Fibroblast of lung (primary cell): ENCODE data around the gene FBLN2. TPM values are rescaled to one million over a fixed set of nuclear protein-coding genes. Genes with fewer than 3 reads are reported as not detected.

Source experiments
- DNase-seq, 2 donors: peaks; one replicate each; pipeline versions ENCODE4 v3.0.0 to v3.0.0-alpha.2; 2010; ENCODE audit warnings: low read depth in 2 of 2
- H2AFZ ChIP-seq: 2 replicates; pipeline ENCODE4 v1.5.1; 2012; ENCODE audit warnings: low read length, control low read depth, inconsistent platforms
- H3K27ac ChIP-seq: 2 replicates; pipeline ENCODE4 v1.5.1; 2011; ENCODE audit warnings: low read length, control low read depth; ENCODE audit not compliant: insufficient read depth
- H3K27me3 ChIP-seq: 2 replicates; pipeline ENCODE4 v1.5.1; 2011; ENCODE audit warnings: mild to moderate bottlenecking, low read length; ENCODE audit not compliant: control insufficient read depth, insufficient read depth
- H3K36me3 ChIP-seq: 2 replicates; pipeline ENCODE4 v1.5.1; 2011; ENCODE audit warnings: low read length; ENCODE audit not compliant: control insufficient read depth, insufficient read depth
- H3K4me1 ChIP-seq: 2 replicates; pipeline ENCODE4 v1.5.1; 2011; ENCODE audit warnings: low read length; ENCODE audit not compliant: control insufficient read depth, insufficient read depth; ENCODE audit errors: extremely low read depth
- H3K4me2 ChIP-seq: 2 replicates; pipeline ENCODE4 v1.5.1; 2011; ENCODE audit warnings: low read length, control low read depth; ENCODE audit not compliant: insufficient read depth; ENCODE audit errors: extremely low read depth
- H3K4me3 ChIP-seq, 4 experiments: fragments of 200-600 bp in 1 of 4; sonication (generic) in 1 of 4; replicated peaks in 1 of 4; 2 replicates each; pipeline ENCODE4 v1.5.1; 2011 to 2016; ENCODE audit warnings: low read length in 4 of 4, low read depth in 3 of 4, mild to moderate bottlenecking in 3 of 4, control low read depth in 2 of 4, inconsistent platforms in 1 of 4, mixed read lengths in 1 of 4; ENCODE audit not compliant: insufficient read depth in 1 of 4; ENCODE audit errors: control extremely low read depth in 1 of 4
- H3K79me2 ChIP-seq: 2 replicates; pipeline ENCODE4 v1.5.1; 2012; ENCODE audit warnings: mild to moderate bottlenecking, low read length, inconsistent platforms; ENCODE audit not compliant: control insufficient read depth, insufficient read depth
- H3K9ac ChIP-seq: 2 replicates; pipeline ENCODE4 v1.5.1; 2011; ENCODE audit warnings: mild to moderate bottlenecking, low read length, control low read depth; ENCODE audit not compliant: insufficient read depth
- H3K9me3 ChIP-seq: 2 replicates; pipeline ENCODE4 v1.5.1; 2012; ENCODE audit warnings: low read depth, low read length; ENCODE audit not compliant: control insufficient read depth, insufficient read depth
- H4K20me1 ChIP-seq: 2 replicates; pipeline ENCODE4 v1.5.1; 2011; ENCODE audit warnings: low read length; ENCODE audit not compliant: control insufficient read depth, insufficient read depth; ENCODE audit errors: extremely low read depth
- CTCF ChIP-seq, 2 donors: IDR thresholded peaks in 1 of 2; conservative IDR thresholded peaks in 1 of 2; 1 replicate in 1 of 2; 2 replicates in 1 of 2; pipeline ENCODE4 v1.5.1; 2011 to 2012; ENCODE audit warnings: low read length in 2 of 2, control low read depth in 1 of 2, inconsistent platforms in 1 of 2, low read depth in 1 of 2, mild to moderate bottlenecking in 1 of 2
- EZH2 ChIP-seq: IDR thresholded peaks from 2 replicates; pipeline ENCODE4 v1.5.1; 2012; ENCODE audit warnings: low read length, control low read depth, mild to moderate bottlenecking; ENCODE audit errors: missing control alignments
- polyA plus RNA-seq, 2 donors: library from polyadenylated mRNA; depleted of rRNA in 1 of 2; stranded (reverse) in 1 of 2; unstranded in 1 of 2; fragments of >200 nt; gene quantifications; 2 replicates each; pipeline ENCODE4 v1.2.1, GENCODE V29; 2011 to 2012; ENCODE audit warnings: missing spikeins in 1 of 2
- total RNA-seq: library from RNA; depleted of rRNA; stranded (reverse); fragments of >200 nt; gene quantifications from 2 replicates; pipeline ENCODE4 v1.2.1, GENCODE V29; 2014

The FBLN2 gene
- total and polyA plus RNA-seq, 2 donors (not counting 1 experiment from before 2014, with no cell fraction given), result 25.4 to 138 TPM

DNA sequence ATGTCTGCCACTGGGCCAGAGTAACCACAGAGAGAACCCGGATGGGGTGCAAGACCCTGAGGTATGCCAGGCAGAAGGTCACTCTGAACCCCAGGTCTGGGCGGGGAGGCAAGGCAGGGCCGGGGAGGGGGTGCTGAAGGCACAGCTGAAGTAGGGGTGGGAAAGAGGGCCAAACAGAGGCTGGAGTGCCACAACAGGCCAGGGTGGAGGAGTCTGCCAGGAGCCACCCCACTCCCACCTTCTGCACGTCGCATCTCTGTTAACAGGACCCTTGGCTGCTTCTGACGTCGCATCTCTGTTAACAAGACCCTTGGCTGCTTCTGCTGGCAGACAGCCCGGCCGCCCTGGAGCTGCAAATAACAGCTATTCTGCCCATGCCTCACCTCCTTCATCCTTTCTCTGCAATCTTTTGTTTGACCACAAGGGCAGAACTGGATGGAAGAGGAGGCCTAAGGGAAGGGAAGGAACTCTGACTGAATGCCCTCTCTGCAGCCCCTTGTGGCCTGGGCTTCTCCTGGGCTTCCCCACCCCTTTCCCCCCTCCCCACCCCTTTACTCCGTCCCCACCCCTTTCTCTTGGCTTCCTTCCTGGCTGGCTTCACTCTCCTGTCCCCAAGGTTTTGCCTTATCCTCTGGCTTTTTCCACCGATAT, 20.6 kb upstream of the FBLN2 start:
- Histone ChIP-seq H3K4me2 (no peak overlapping the region), H3K4me3 (no peak overlapping the region), H2AFZ (no peak overlapping the region), H3K79me2 (no peaks in the 10 kb centered on the region), H3K9me3 (no peaks in the 10 kb centered on the region), H3K36me3 (no peaks in the 10 kb centered on the region), H3K9ac (no peak overlapping the region), H4K20me1 (no peaks in the 10 kb centered on the region), H3K27me3 (no peaks in the 10 kb centered on the region), H3K4me1 (no peaks in the 10 kb centered on the region), H3K27ac (no peak overlapping the region)
- TF ChIP-seq EZH2 (no peak), CTCF (conservative IDR thresholded peaks at IDR 0.05 in 1 of 2, IDR thresholded peaks at IDR 0.05 in 1 of 2; ENCODE audit: low read depth in 1 of 2, low read length in 2 of 2) (peak in 1 of 2 donors; percentile 43)
- no peak for DNase-seq

- H3K4me2 ChIP-seq, result no peak overlapping the region
- H2AFZ ChIP-seq, result no peak overlapping the region
These were observed 19.5 kb upstream of the FBLN2 start for GRCh38 chr3:13529196-13530112.

More at GRCh38 chr3:13529196-13530112, 19.5 kb upstream of the FBLN2 start:
- no peaks in the 10 kb centered on the region for H3K27me3 ChIP-seq
- no peaks in the 10 kb centered on the region for H3K36me3 ChIP-seq
- H3K4me3 ChIP-seq, result no peak overlapping the region
- H3K79me2 ChIP-seq, result no peaks in the 10 kb centered on the region
- no peaks in the 10 kb centered on the region for H3K4me1 ChIP-seq
- no peak overlapping the region for H3K9ac ChIP-seq
- no peaks in the 10 kb centered on the region for H3K9me3 ChIP-seq
- no peak for DNase-seq
- TF ChIP-seq CTCF (conservative IDR thresholded peaks at IDR 0.05 in 1 of 2, IDR thresholded peaks at IDR 0.05 in 1 of 2; ENCODE audit: low read depth in 1 of 2, low read length in 2 of 2) (peak in 1 of 2 donors; percentile 2), EZH2 (no peak)
- no peak overlapping the region for H3K27ac ChIP-seq
- H4K20me1 ChIP-seq, result no peaks in the 10 kb centered on the region
